ENCODE data around the gene KRT9. TPM values are rescaled to one million over a fixed set of nuclear protein-coding genes. Genes with fewer than 3 reads are reported as not detected.

Gene KRT9
- total and polyA plus RNA-seq, 2 of the 13 experiments (the other 11 are each of a cell fraction or from before 2014, with no cell fraction given), result not detected

DNA sequence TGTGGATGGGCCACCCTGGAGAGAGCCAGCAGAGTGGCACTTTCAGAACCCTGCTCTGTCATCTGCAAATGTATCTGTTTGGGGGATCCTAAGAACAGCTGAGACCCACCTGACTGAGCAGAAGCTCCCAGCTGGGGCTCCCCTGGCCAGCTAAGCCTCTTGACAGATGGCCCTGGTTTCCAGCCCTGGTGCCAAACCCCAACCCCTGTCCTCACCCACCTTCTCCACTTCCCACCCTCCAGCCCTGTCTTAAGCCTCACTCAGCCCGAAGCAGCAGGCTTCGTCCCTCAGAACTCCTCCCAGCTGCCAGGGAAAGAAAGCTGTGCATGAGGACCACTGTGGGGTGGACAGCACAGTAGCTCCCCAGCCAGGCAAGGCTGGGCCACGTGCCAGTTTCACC lies 3.5 kb upstream of the KRT9 start:
- Histone ChIP-seq H3K27ac (ENCODE audit: extremely low read length, insufficient read depth, low read length) (no peak overlapping the region), H3K4me2 (ENCODE audit: low read depth, low read length) (no peak overlapping the region), H3K27me3 (ENCODE audit: control insufficient read depth in 1 of 2, insufficient read depth in 2 of 2, low read length in 2 of 2) (peaks cover 2 to 22% of the 10 kb centered on the region in 2 experiments; a peak in 2 of 5 replicates), H3K4me1 (ENCODE audit: insufficient read depth, low read length) (0 out of 2 replicates have a peak, but pooled peaks cover 7% of the 10 kb centered on the region), H3K9me3 (ENCODE audit: low read length) (no peaks in the 10 kb centered on the region), H3K79me2 (ENCODE audit: insufficient read depth, low read length) (no peaks in the 10 kb centered on the region), H3K36me3 (replicated peaks in 1 of 2; ENCODE audit: control insufficient read depth in 1 of 2, insufficient read depth in 2 of 2, low read length in 2 of 2) (no peaks in the 10 kb centered on the region), H3K9ac (ENCODE audit: insufficient read depth, low read depth, low read length) (no peak overlapping the region), H2AFZ (ENCODE audit: low read length) (no peak overlapping the region), H4K20me1 (ENCODE audit: insufficient read depth, low read length) (no peaks in the 10 kb centered on the region), H3K4me3 (replicated peaks in 1 of 3; ENCODE audit: insufficient read depth in 1 of 3, low read depth in 2 of 3, low read length in 3 of 3) (no peak overlapping the region)
- BruUV-seq (replicated peaks), result no TSS peak
- POLR2A ChIA-PET, result no interaction called here
- intact Hi-C loops (cut with micrococcal nuclease; ENCODE audit: unreplicated experiment) (loop anchor here (10.0 kb wide), 1 partner anchor 69 kb away; no protein-coding TSS in a partner anchor), in situ Hi-C loops (cut with HindIII; ENCODE audit: extremely low pct_ligation_motif_present, low pct_unique_long_range_greater_than_20kb) (no loop called here)
- no peak for DNase-seq (ENCODE audit: low spot score)
- FAIRE-seq, result no peak
- WGBS (ENCODE audit: low lambda C conversion rate), result 31% methylated on average over 3 of the region's 3 CpGs
- no peak for TF ChIP-seq ZNF550 (CRISPR knock-in tag; IDR thresholded peaks at IDR 0.05; ENCODE audit: borderline replicate concordance)
- no peak for TF ChIP-seq SP4 (CRISPR knock-in tag; IDR thresholded peaks at IDR 0.05)
- no peak for TF ChIP-seq ZNF644 (CRISPR knock-in tag; IDR thresholded peaks at IDR 0.05; ENCODE audit: low read depth)
- ATAC-seq, result no peak
- CTCF ChIA-PET (ENCODE audit: low intra/inter-chr PET ratio, low total read pairs), result no interaction called here

DNA sequence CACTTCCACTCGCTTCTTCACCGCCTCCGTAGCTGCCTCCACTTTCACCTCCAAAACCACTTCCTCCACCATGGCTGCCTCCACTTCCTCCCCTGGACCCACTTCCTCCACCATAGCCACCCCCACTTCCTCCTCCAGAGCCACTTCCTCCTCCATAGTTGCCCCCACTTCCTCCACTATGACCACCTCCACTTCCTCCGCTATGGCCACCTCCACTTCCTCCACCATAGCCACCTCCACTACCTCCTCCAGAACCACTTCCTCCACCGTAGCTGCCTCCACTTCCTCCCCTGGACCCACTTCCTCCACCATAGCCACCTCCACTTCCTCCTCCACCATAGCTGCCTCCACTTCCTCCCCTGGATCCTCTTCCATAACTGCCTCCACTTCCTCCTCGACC lies 4.5 kb downstream of the KRT9 start:
- Histone ChIP-seq H3K4me3 (replicated peaks in 1 of 3; ENCODE audit: insufficient read depth in 1 of 3, low read depth in 2 of 3, low read length in 3 of 3) (no peak overlapping the region), H3K4me1 (ENCODE audit: insufficient read depth, low read length) (0 out of 2 replicates have a peak, but pooled peaks cover 7% of the 10 kb centered on the region), H3K79me2 (ENCODE audit: insufficient read depth, low read length) (no peaks in the 10 kb centered on the region), H3K36me3 (replicated peaks in 1 of 2; ENCODE audit: control insufficient read depth in 1 of 2, insufficient read depth in 2 of 2, low read length in 2 of 2) (no peaks in the 10 kb centered on the region), H3K9ac (ENCODE audit: insufficient read depth, low read depth, low read length) (no peak overlapping the region), H3K27ac (ENCODE audit: extremely low read length, insufficient read depth, low read length) (no peak overlapping the region), H4K20me1 (ENCODE audit: insufficient read depth, low read length) (no peaks in the 10 kb centered on the region), H3K4me2 (ENCODE audit: low read depth, low read length) (no peak overlapping the region), H2AFZ (ENCODE audit: low read length) (no peak overlapping the region), H3K9me3 (ENCODE audit: low read length) (no peaks in the 10 kb centered on the region), H3K27me3 (ENCODE audit: control insufficient read depth in 1 of 2, insufficient read depth in 2 of 2, low read length in 2 of 2) (peaks cover 3 to 24% of the 10 kb centered on the region in 2 experiments; a peak in 3 of 5 replicates)
- 49% methylated on average over 6 of the region's 6 CpGs for WGBS (ENCODE audit: low lambda C conversion rate)
- FAIRE-seq (no peak), ATAC-seq (no peak), DNase-seq (ENCODE audit: low spot score) (no peak)
- in situ Hi-C loops (cut with HindIII; ENCODE audit: extremely low pct_ligation_motif_present, low pct_unique_long_range_greater_than_20kb), result no loop called here
- POLR2A ChIA-PET, result no interaction called here
- TF ChIP-seq NPAS2 (CRISPR knock-in tag; IDR thresholded peaks at IDR 0.05; ENCODE audit: borderline replicate concordance) (no peak), CREM (IDR thresholded peaks at IDR 0.05) (no peak), CREM (CRISPR knock-in tag; IDR thresholded peaks at IDR 0.05) (no peak), EEA1 (CRISPR knock-in tag; IDR thresholded peaks at IDR 0.05; ENCODE audit: borderline replicate concordance) (no peak), TFDP2 (CRISPR knock-in tag; IDR thresholded peaks at IDR 0.05) (no peak), TIGD3 (CRISPR knock-in tag; IDR thresholded peaks at IDR 0.05; ENCODE audit: borderline replicate concordance) (no peak), MAFK (conservative IDR thresholded peaks at IDR 0.05 in 1 of 2, IDR thresholded peaks at IDR 0.05 in 1 of 2; ENCODE audit: low read length in 2 of 2) (no peak), TCF7L2 (IDR thresholded peaks at IDR 0.05; ENCODE audit: low read depth, low read length) (no peak), CBX2 (IDR thresholded peaks at IDR 0.05; ENCODE audit: low read depth, low read length) (no peak), CBX2 (CRISPR knock-in tag; IDR thresholded peaks at IDR 0.05; ENCODE audit: low read depth) (no peak), ZNF136 (CRISPR knock-in tag; IDR thresholded peaks at IDR 0.05; ENCODE audit: low read depth) (no peak), MEIS1 (CRISPR knock-in tag; IDR thresholded peaks at IDR 0.05; ENCODE audit: borderline replicate concordance) (no peak), ZSCAN22 (CRISPR knock-in tag; IDR thresholded peaks at IDR 0.05) (no peak), ZNF441 (CRISPR knock-in tag; IDR thresholded peaks at IDR 0.05; ENCODE audit: borderline replicate concordance) (no peak), MIXL1 (CRISPR knock-in tag; IDR thresholded peaks at IDR 0.05) (no peak)
- intact Hi-C loops (cut with micrococcal nuclease; ENCODE audit: unreplicated experiment), result no loop called here
- no TSS peak for BruUV-seq (replicated peaks)
- CTCF ChIA-PET (ENCODE audit: low intra/inter-chr PET ratio, low total read pairs), result no interaction called here

Data from HepG2 (cell line).